ENCODE measurements around the gene SLC25A25. TPM values are rescaled to one million over a fixed set of nuclear protein-coding genes. Genes with fewer than 3 reads are reported as not detected.
A peak's percentile ranks its signal among the peaks of the same experiment; 100 is the strongest.

Gene SLC25A25
- total RNA-seq, 1 donor from 2014 or later = 13.0 TPM

DNA sequence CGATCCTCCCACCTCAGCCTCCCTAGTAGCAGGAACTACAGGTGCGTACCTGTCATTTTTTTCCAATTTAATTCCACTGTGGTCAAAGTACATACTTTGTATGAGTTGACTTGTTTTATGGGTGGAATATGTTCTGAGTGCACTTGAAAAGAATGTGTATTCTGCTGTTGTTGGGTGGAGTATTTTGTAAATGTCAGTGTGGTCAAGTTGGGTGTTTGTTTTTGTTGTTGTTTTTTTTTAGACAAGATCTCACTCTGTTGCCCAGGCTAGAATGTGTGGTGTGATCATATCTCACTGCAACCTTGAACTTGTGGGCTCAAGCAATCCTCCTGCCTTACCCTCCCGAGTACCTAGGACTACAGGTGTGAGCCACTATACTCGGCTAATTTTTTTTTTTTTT lies 17.9 kb downstream of the SLC25A25 start:
- H3K9ac ChIP-seq (ENCODE audit: low read depth in 1 of 3, low read length in 3 of 3) = no peak overlapping the region
- H3K4me3 ChIP-seq (ENCODE audit: low read length in 3 of 3) = no peak overlapping the region
- no peaks in the 10 kb centered on the region for H3K9me3 ChIP-seq (ENCODE audit: control insufficient read depth in 3 of 3, low read length in 3 of 3)
- H3K27ac ChIP-seq (ENCODE audit: low read depth, low read length) = no peak overlapping the region
- H3K4me1 ChIP-seq (ENCODE audit: control insufficient read depth in 3 of 3, insufficient read depth in 3 of 3, low read length in 3 of 3) = peaks cover 8 to 16% (median 15%) of the 10 kb centered on the region in 3 donors
- no peaks in the 10 kb centered on the region for H3K27me3 ChIP-seq (ENCODE audit: control insufficient read depth in 3 of 3, insufficient read depth in 3 of 3, low read length in 3 of 3)
- no peaks in the 10 kb centered on the region for H3K36me3 ChIP-seq (ENCODE audit: control insufficient read depth in 3 of 3, insufficient read depth in 3 of 3, low read length in 3 of 3)

DNA sequence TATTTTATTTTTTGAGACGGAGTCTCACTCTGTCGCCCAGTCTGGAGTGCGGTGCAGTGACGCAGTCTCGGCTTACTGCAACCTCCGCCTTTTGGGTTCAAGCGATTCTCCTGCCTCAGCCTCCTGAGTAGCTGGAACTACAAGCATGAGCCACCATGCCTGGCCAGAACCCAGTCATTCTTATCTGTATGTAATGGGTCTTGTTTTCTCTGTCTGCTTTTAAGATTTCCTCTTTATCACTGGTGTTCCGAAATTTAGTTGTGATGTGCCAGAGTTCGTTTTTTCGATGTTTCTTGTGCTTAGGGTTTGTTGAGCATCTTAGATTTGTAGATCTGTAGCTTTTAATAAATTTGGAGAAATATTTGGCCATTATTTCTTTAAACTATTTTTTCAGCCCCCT lies 19.2 kb downstream of the SLC25A25 start:
- no peaks in the 10 kb centered on the region for H3K36me3 ChIP-seq (ENCODE audit: control insufficient read depth in 3 of 3, insufficient read depth in 3 of 3, low read length in 3 of 3)
- no peaks in the 10 kb centered on the region for H3K27me3 ChIP-seq (ENCODE audit: control insufficient read depth in 3 of 3, insufficient read depth in 3 of 3, low read length in 3 of 3)
- no peak overlapping the region for H3K27ac ChIP-seq (ENCODE audit: low read depth, low read length)
- peaks cover 14 to 15% (median 14%) of the 10 kb centered on the region in 3 donors for H3K4me1 ChIP-seq (ENCODE audit: control insufficient read depth in 3 of 3, insufficient read depth in 3 of 3, low read length in 3 of 3)
- H3K9me3 ChIP-seq (ENCODE audit: control insufficient read depth in 3 of 3, low read length in 3 of 3) = no peaks in the 10 kb centered on the region
- H3K4me3 ChIP-seq (ENCODE audit: low read length in 3 of 3) = no peak overlapping the region
- H3K9ac ChIP-seq (ENCODE audit: low read depth in 1 of 3, low read length in 3 of 3) = no peak overlapping the region

DNA sequence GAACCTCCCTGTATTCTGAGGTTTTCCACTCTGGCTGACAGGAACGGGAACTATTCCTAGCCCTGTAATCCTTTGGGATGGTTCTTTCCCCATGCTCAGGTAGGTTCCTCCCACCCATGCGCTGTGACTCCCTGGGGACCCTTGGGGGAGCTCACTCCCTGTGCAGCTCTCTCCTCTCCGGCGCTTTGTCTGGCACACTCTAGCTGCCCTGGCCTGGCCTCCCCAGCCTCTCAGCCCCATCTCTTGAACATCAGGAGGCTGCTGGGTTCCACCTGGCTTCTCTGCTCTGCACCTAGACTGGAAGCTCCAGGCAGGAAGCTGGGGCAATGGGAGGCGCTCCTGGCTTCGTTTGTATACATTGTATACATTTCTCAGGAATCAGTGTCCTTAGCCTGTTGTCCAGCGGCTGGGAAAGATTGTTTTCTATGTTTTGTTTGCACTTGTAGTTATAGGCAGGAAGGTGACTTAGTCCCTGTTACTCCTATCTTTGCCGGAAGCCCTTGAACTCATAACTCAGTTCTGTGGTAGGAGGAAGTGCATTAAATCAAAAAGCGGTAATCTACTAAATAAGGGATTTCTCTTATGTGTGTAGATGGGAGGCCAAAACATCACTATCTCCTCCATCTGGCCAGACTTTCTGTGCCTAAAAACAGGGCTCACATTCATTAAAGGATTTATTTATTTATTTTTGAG lies 20.4 kb downstream of the SLC25A25 start:
- no peaks in the 10 kb centered on the region for H3K36me3 ChIP-seq (ENCODE audit: control insufficient read depth in 3 of 3, insufficient read depth in 3 of 3, low read length in 3 of 3)
- no peak overlapping the region for H3K27ac ChIP-seq (ENCODE audit: low read depth, low read length)
- no peak overlapping the region for H3K4me3 ChIP-seq (ENCODE audit: low read length in 3 of 3)
- no peak overlapping the region for H3K9ac ChIP-seq (ENCODE audit: low read depth in 1 of 3, low read length in 3 of 3)
- no peaks in the 10 kb centered on the region for H3K27me3 ChIP-seq (ENCODE audit: control insufficient read depth in 3 of 3, insufficient read depth in 3 of 3, low read length in 3 of 3)
- H3K4me1 ChIP-seq (ENCODE audit: control insufficient read depth in 3 of 3, insufficient read depth in 3 of 3, low read length in 3 of 3) = peaks cover 24% of the 10 kb centered on the region in 3 donors
- no peaks in the 10 kb centered on the region for H3K9me3 ChIP-seq (ENCODE audit: control insufficient read depth in 3 of 3, low read length in 3 of 3)

DNA sequence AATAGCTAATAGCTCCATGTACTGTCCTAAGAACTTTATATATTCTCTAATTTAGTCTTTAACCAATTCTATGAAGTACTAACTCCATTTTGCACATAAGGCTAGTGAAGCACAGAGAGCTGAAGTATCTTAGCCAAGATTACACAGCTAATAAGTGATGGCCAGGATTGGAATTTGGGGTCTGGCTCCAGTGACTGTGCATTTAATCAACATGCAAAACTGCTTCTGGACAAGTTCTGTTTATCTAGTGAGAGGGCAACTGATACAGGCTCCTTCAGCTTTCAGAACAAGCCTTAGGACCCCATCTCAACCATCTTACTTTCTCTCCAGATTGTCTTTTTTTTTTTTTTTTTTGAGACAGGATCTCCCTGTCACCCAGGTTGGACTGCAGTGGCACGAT lies 21.3 kb downstream of the SLC25A25 start:
- Histone ChIP-seq H3K9ac (ENCODE audit: low read depth in 1 of 3, low read length in 3 of 3) (no peak overlapping the region), H3K27ac (ENCODE audit: low read depth, low read length) (no peak overlapping the region), H3K4me3 (ENCODE audit: low read length in 3 of 3) (no peak overlapping the region), H3K36me3 (ENCODE audit: control insufficient read depth in 3 of 3, insufficient read depth in 3 of 3, low read length in 3 of 3) (no peaks in the 10 kb centered on the region), H3K4me1 (ENCODE audit: control insufficient read depth in 3 of 3, insufficient read depth in 3 of 3, low read length in 3 of 3) (peaks cover 27 to 32% (median 30%) of the 10 kb centered on the region in 3 donors), H3K9me3 (ENCODE audit: control insufficient read depth in 3 of 3, low read length in 3 of 3) (no peaks in the 10 kb centered on the region), H3K27me3 (ENCODE audit: control insufficient read depth in 3 of 3, insufficient read depth in 3 of 3, low read length in 3 of 3) (no peaks in the 10 kb centered on the region)

DNA sequence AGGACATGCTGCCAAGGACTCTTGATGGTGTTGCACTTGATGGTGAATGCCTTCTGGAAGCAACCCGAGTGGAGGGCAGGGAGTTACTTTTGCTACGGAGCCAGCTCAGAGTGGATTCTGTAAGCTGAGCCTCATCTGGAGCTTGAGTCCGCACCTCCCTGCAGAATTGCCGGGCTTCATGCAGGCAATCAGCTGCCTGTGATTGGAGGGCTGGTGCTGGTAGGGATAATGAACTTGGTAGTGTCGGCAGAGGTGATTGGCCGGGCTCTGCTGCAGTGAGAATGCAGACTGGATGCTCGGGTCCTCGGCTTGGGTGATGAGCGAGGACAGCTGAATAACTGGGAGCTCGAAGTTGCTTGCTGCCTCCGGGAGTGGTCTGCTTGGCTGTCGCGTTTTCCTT lies 23.1 kb downstream of the SLC25A25 start:
- Histone ChIP-seq H3K27ac (ENCODE audit: low read depth, low read length) (no peak overlapping the region), H3K4me3 (ENCODE audit: low read length in 3 of 3) (peak overlapping the region; percentile 38 to 72 (median 58)), H3K4me1 (ENCODE audit: control insufficient read depth in 3 of 3, insufficient read depth in 3 of 3, low read length in 3 of 3) (peaks cover 36 to 45% (median 43%) of the 10 kb centered on the region in 3 donors), H3K36me3 (ENCODE audit: control insufficient read depth in 3 of 3, insufficient read depth in 3 of 3, low read length in 3 of 3) (no peaks in the 10 kb centered on the region), H3K9ac (ENCODE audit: low read depth in 1 of 3, low read length in 3 of 3) (peak overlapping the region in 1 of 3 donors; percentile 81), H3K9me3 (ENCODE audit: control insufficient read depth in 3 of 3, low read length in 3 of 3) (no peaks in the 10 kb centered on the region), H3K27me3 (ENCODE audit: control insufficient read depth in 3 of 3, insufficient read depth in 3 of 3, low read length in 3 of 3) (no peaks in the 10 kb centered on the region)

DNA sequence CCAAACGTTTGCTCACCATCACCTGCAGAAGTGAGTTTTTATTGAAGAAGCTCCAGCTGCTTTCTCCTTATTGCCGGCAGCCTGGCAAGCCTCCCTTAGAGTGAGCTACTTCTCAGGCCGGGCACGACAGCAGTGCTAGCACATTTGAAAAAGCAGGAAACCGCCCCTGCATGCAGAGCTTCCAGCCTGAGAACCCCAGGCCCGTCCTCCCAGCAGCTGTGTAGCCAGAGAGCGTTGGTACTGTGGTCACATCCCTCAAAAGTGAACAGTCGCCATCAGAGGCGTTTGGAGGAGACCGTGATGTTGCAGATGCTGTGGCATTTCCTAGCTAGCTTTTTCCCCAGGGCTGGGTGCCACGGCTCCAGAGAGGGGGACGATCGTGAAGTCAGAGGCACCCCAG lies 23.5 kb downstream of the SLC25A25 start:
- H3K4me1 ChIP-seq (ENCODE audit: control insufficient read depth in 3 of 3, insufficient read depth in 3 of 3, low read length in 3 of 3) = peaks cover 36 to 45% (median 43%) of the 10 kb centered on the region in 3 donors
- peak overlapping the region in 2 of 3 donors; percentile 52 to 79 for H3K9ac ChIP-seq (ENCODE audit: low read depth in 1 of 3, low read length in 3 of 3)
- no peak overlapping the region for H3K27ac ChIP-seq (ENCODE audit: low read depth, low read length)

DNA sequence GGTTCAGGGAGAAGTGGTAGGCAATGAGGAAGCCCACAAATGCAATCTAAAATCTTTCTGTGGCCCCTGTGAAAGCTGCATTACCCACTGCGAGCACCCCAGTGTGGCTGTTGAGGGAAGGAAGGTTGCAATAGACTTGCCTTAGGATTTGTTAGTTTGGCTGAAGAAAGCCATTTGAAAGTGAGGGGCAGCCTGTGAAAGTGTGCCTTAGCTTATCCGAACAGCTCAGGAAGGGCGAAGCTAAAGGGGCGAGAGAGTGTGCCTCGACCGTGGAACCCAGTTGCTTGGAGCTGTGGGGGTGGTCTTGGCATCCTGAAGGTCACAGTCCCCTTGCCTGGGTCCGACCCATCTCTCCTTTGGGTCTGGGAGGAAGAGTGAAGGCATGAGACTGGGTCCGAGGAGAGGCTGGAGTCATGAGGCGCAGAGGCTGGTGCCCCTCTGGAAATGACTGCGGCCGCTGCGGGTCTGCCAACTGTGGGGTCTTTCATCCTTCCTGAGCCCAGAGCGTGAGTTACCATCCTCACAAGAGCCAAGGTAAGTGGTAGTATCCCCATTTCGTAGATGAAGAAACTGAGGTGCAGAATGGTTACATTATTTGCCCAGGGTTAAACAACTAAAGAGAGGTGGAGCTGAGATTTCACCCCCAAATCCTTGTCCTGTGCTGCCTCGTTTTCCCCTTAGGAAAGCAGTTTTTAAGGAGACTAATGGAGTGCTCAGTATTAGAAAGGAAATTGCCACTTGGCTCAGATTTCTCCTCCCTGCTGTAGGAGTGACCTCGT lies 24.4 kb downstream of the SLC25A25 start:
- no peaks in the 10 kb centered on the region for H3K36me3 ChIP-seq (ENCODE audit: control insufficient read depth in 3 of 3, insufficient read depth in 3 of 3, low read length in 3 of 3)
- peaks cover 44 to 50% (median 49%) of the 10 kb centered on the region in 3 donors for H3K4me1 ChIP-seq (ENCODE audit: control insufficient read depth in 3 of 3, insufficient read depth in 3 of 3, low read length in 3 of 3)
- H3K4me3 ChIP-seq (ENCODE audit: low read length in 3 of 3) = peak overlapping the region in 2 of 3 donors; percentile 58 to 72
- H3K9ac ChIP-seq (ENCODE audit: low read depth in 1 of 3, low read length in 3 of 3) = peak overlapping the region in 2 of 3 donors; percentile 52 to 79
- no peaks in the 10 kb centered on the region for H3K9me3 ChIP-seq (ENCODE audit: control insufficient read depth in 3 of 3, low read length in 3 of 3)
- no peak overlapping the region for H3K27ac ChIP-seq (ENCODE audit: low read depth, low read length)
- H3K27me3 ChIP-seq (ENCODE audit: control insufficient read depth in 3 of 3, insufficient read depth in 3 of 3, low read length in 3 of 3) = no peaks in the 10 kb centered on the region

More for the DNA sequence above, 23.5 kb downstream of the SLC25A25 start:
- no peaks in the 10 kb centered on the region for H3K27me3 ChIP-seq (ENCODE audit: control insufficient read depth in 3 of 3, insufficient read depth in 3 of 3, low read length in 3 of 3)
- H3K36me3 ChIP-seq (ENCODE audit: control insufficient read depth in 3 of 3, insufficient read depth in 3 of 3, low read length in 3 of 3) = no peaks in the 10 kb centered on the region
- no peaks in the 10 kb centered on the region for H3K9me3 ChIP-seq (ENCODE audit: control insufficient read depth in 3 of 3, low read length in 3 of 3)
- H3K4me3 ChIP-seq (ENCODE audit: low read length in 3 of 3) = peak overlapping the region; percentile 38 to 72 (median 58)

DNA sequence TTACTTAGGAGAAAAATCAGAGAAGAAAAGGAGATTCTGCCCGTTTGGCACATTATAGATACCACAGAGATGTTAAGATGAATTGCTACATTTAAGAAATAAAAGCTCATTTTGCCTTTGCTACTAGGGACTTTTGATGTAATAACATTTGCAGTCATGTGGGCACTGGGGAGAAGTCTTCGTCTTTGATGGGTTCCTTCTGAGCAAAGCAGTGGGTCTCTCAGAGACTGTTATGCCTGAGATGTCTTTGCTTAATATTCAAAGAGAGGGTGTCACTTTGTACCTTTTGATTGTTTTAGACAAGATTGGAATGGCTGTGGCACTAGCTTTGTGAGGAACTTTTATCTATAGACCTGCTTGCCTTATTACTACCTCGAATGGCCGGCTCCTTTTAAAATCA lies 25.0 kb downstream of the SLC25A25 start:
- Histone ChIP-seq H3K36me3 (ENCODE audit: control insufficient read depth in 3 of 3, insufficient read depth in 3 of 3, low read length in 3 of 3) (no peaks in the 10 kb centered on the region), H3K27me3 (ENCODE audit: control insufficient read depth in 3 of 3, insufficient read depth in 3 of 3, low read length in 3 of 3) (no peaks in the 10 kb centered on the region), H3K9me3 (ENCODE audit: control insufficient read depth in 3 of 3, low read length in 3 of 3) (no peaks in the 10 kb centered on the region), H3K27ac (ENCODE audit: low read depth, low read length) (peak overlapping the region; percentile 85), H3K4me1 (ENCODE audit: control insufficient read depth in 3 of 3, insufficient read depth in 3 of 3, low read length in 3 of 3) (peaks cover 50 to 56% (median 56%) of the 10 kb centered on the region in 3 donors), H3K4me3 (ENCODE audit: low read length in 3 of 3) (no peak overlapping the region), H3K9ac (ENCODE audit: low read depth in 1 of 3, low read length in 3 of 3) (peak overlapping the region in 2 of 3 donors; percentile 9 to 52)

DNA sequence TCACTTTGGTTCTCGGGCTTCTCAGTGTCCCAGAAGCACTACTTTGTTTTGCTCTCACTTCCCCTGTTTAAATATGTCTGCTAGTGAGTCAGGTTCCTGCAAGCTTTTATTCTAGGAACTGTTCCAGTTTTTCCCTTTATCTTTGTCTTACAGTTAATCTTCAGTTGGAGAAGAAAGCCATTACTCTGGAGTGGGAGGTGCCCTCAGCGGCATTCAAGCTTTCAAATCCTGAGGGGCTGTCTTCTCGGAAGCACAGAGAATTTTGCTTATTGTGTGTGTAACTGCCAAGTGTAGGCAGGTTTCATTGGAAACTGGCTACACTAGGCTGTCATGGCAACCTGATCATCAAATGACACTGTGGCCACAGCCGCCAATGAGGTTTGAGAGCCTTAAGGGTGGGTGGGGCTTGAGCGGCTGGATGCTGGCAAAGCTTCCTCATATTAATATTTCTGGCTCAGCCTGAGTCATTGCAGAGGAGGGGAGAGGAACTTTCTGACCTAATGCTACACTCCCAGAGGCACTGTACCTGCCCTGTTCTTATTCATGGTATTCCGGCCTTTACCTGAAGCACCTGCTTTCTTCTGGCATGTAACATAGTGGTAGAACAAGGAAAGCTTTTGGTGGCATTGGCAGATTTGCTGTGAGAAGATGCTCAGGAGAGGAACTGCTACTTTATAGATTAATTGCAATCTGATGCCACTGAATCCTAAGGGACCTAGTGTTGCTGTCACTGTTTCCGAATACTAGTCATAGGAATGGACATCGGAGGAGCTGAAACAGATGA lies 26.3 kb downstream of the SLC25A25 start:
- H3K4me3 ChIP-seq (ENCODE audit: low read length in 3 of 3) = peak overlapping the region in 2 of 3 donors; percentile 34 to 38
- peaks cover 63 to 70% (median 66%) of the 10 kb centered on the region in 3 donors for H3K4me1 ChIP-seq (ENCODE audit: control insufficient read depth in 3 of 3, insufficient read depth in 3 of 3, low read length in 3 of 3)
- peak overlapping the region; percentile 52 to 69 (median 57) for H3K9ac ChIP-seq (ENCODE audit: low read depth in 1 of 3, low read length in 3 of 3)

More for the DNA sequence above, 26.3 kb downstream of the SLC25A25 start:
- no peaks in the 10 kb centered on the region for H3K27me3 ChIP-seq (ENCODE audit: control insufficient read depth in 3 of 3, insufficient read depth in 3 of 3, low read length in 3 of 3)
- H3K9me3 ChIP-seq (ENCODE audit: control insufficient read depth in 3 of 3, low read length in 3 of 3) = no peaks in the 10 kb centered on the region
- H3K27ac ChIP-seq (ENCODE audit: low read depth, low read length) = peak overlapping the region; percentile 85
- peaks cover 0 to 9% (median 0%) of the 10 kb centered on the region in 3 donors for H3K36me3 ChIP-seq (ENCODE audit: control insufficient read depth in 3 of 3, insufficient read depth in 3 of 3, low read length in 3 of 3)

All from skeletal muscle tissue (tissue), 4 donors.